ENCODE measurements around the gene MTMR11. TPM values are rescaled to one million over a fixed set of nuclear protein-coding genes. Genes with fewer than 3 reads are reported as not detected.
A peak's percentile ranks its signal among the peaks of the same experiment; 100 is the strongest.
"Not testable (repeated sequence)": the region's sequence is repeated elsewhere in the genome, so short reads cannot be mapped to it uniquely, and the experiment has no call there.

Gene MTMR11
- total RNA-seq, 2 experiments from 2014 or later = 0.49 to 0.70 TPM

DNA sequence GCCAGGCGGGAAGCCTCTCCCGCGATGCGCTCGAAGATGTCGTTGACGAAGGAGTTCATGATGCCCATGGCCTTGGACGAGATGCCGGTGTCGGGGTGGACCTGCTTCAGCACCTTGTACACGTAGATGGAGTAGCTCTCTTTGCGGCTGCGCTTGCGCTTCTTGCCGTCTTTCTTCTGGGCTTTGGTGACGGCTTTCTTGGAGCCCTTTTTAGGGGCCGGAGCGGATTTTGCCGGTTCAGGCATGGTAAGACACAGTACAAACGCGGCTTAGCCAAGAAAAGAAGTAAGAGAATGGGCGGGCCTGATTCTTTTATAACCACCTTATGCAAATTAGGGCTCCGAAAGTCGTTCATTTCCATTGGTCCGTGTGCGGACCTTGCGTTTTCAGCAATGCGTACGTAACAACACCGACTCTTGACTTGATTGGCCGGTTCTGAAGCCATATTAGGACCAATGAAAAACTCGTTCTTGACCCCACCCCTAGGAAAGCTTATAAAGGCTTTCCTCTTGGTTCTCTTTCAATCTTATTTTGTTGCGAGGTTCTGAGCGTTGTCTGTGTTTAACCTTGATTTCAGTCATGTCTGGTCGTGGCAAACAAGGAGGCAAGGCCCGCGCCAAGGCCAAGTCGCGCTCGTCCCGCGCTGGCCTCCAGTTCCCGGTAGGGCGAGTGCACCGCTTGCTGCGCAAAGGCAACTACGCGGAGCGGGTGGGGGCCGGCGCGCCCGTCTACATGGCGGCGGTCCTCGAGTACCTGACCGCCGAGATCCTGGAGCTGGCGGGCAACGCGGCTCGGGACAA is 50.1 kb downstream of the MTMR11 start:
- Mint-ChIP-seq H3K4me3 (no peak overlapping the region), H3K9me3 (no peaks in the 10 kb centered on the region), H3K36me3 (ENCODE audit: low read depth) (no peaks in the 10 kb centered on the region), H3K27me3 (no peaks in the 10 kb centered on the region), H3K27ac (no peak overlapping the region), H3K4me1 (ENCODE audit: low read depth) (peaks cover 10% of the 10 kb centered on the region)
- Histone ChIP-seq H3K27ac (ENCODE audit: low read depth in 1 of 2, low read length in 2 of 2) (peak overlapping the region; percentile 91 to 96), H3K27me3 (ENCODE audit: control insufficient read depth in 1 of 2, insufficient read depth in 2 of 2, low read length in 2 of 2) (no peaks in the 10 kb centered on the region), H3K9me3 (ENCODE audit: control insufficient read depth in 1 of 2, insufficient read depth in 1 of 2, low read length in 2 of 2) (peaks cover 0 to 3% of the 10 kb centered on the region in 2 experiments), H3K36me3 (ENCODE audit: insufficient read depth, low read length) (no peaks in the 10 kb centered on the region), H3K4me1 (ENCODE audit: insufficient read depth, low read length) (peaks cover 31% of the 10 kb centered on the region), H3K4me3 (ENCODE audit: low read length) (peak overlapping the region; percentile 87)
- intact Hi-C loops (cut with DNase I, micrococcal nuclease) = no loop called here
- ATAC-seq (ENCODE audit: poor library complexity) (peak; percentile 65), DNase-seq (peak; percentile 67 to 98 (median 82))
- ChIA-PET CTCF (interaction anchor here (1.2 to 1.8 kb wide), 3 partner anchors 13 to 43 kb away, joined by 4 to 5 read pairs (median 4); partner anchors contain the start of gene BOLA1), POLR2A (interaction anchor here (0.6 to 6.7 kb wide), 53 partner anchors 9 to 1589 kb away, joined by 3 to 259 read pairs (median 10); partner anchors contain the start of genes ANP32E, APH1A, BOLA1 and CERS2)
- TF ChIP-seq, protein P1, sequence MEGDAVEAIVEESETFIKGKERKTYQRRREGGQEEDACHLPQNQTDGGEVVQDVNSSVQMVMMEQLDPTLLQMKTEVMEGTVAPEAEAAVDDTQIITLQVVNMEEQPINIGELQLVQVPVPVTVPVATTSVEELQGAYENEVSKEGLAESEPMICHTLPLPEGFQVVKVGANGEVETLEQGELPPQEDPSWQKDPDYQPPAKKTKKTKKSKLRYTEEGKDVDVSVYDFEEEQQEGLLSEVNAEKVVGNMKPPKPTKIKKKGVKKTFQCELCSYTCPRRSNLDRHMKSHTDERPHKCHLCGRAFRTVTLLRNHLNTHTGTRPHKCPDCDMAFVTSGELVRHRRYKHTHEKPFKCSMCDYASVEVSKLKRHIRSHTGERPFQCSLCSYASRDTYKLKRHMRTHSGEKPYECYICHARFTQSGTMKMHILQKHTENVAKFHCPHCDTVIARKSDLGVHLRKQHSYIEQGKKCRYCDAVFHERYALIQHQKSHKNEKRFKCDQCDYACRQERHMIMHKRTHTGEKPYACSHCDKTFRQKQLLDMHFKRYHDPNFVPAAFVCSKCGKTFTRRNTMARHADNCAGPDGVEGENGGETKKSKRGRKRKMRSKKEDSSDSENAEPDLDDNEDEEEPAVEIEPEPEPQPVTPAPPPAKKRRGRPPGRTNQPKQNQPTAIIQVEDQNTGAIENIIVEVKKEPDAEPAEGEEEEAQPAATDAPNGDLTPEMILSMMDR (IDR thresholded peaks at IDR 0.05) = no peak

DNA sequence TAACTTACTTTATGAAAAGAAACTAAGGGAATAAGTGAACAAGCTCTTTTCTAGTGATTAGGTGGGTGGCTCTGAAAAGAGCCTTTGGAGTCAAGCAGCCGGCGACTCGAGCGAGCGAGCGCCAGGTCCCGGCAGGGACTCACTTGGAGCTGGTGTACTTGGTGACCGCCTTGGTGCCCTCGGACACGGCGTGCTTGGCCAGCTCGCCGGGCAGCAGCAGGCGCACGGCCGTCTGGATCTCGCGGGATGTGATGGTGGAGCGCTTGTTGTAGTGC is 50.6 kb downstream of the MTMR11 start:
- H3K9me3 Mint-ChIP-seq; H3K36me3 Mint-ChIP-seq (ENCODE audit: low read depth); H3K27ac Mint-ChIP-seq; ATAC-seq (ENCODE audit: poor library complexity); H3K27me3 ChIP-seq (ENCODE audit: control insufficient read depth in 1 of 2, insufficient read depth in 2 of 2, low read length in 2 of 2); H3K27me3 Mint-ChIP-seq; H3K4me3 Mint-ChIP-seq; H3K36me3 ChIP-seq (ENCODE audit: insufficient read depth, low read length); H3K9me3 ChIP-seq (ENCODE audit: control insufficient read depth in 1 of 2, insufficient read depth in 1 of 2, low read length in 2 of 2); intact Hi-C loops (cut with DNase I, micrococcal nuclease): not testable (repeated sequence)
- ChIA-PET CTCF (interaction anchor here (1.8 kb wide), 1 partner anchor 41 kb away, joined by 5 read pairs; no protein-coding TSS in a partner anchor), POLR2A (interaction anchor here (0.6 to 6.7 kb wide), 38 partner anchors 9 to 1588 kb away, joined by 3 to 259 read pairs (median 14); partner anchors contain the start of genes ANP32E, BOLA1, CERS2 and CIART)
- Histone ChIP-seq H3K4me3 (ENCODE audit: low read length) (peak overlapping the region; percentile 87), H3K27ac (ENCODE audit: low read depth in 1 of 2, low read length in 2 of 2) (peak overlapping the region; percentile 72 to 77), H3K4me1 (ENCODE audit: insufficient read depth, low read length) (peaks cover 31% of the 10 kb centered on the region)
- peak in 2 of 14 experiments; percentile 13 to 25 for DNase-seq
- H3K4me1 Mint-ChIP-seq (ENCODE audit: low read depth) = peaks cover 15% of the 10 kb centered on the region

GRCh38 chr1:149885339-149886120 is 51.1 kb downstream of the MTMR11 start:
- H3K4me1 Mint-ChIP-seq (ENCODE audit: low read depth) = peaks cover 16% of the 10 kb centered on the region
- H3K36me3 Mint-ChIP-seq (ENCODE audit: low read depth) = no peaks in the 10 kb centered on the region
- TF ChIP-seq, protein P1 (IDR thresholded peaks at IDR 0.05) = peak; percentile 8
- no peaks in the 10 kb centered on the region for H3K27me3 Mint-ChIP-seq
- peak overlapping the region; percentile 87 for H3K4me3 ChIP-seq (ENCODE audit: low read length)
- intact Hi-C loops (cut with DNase I, micrococcal nuclease) = no loop called here
- H3K36me3 ChIP-seq (ENCODE audit: insufficient read depth, low read length) = no peaks in the 10 kb centered on the region
- peak; percentile 35 to 83 (median 59) for DNase-seq
- H3K9me3 ChIP-seq (ENCODE audit: control insufficient read depth in 1 of 2, insufficient read depth in 1 of 2, low read length in 2 of 2) = peaks cover 0 to 3% of the 10 kb centered on the region in 2 experiments
- H3K4me1 ChIP-seq (ENCODE audit: insufficient read depth, low read length) = peaks cover 31% of the 10 kb centered on the region
- H3K27ac ChIP-seq (ENCODE audit: low read depth in 1 of 2, low read length in 2 of 2) = peak overlapping the region; percentile 72 to 77
- ChIA-PET CTCF (interaction anchor here (1.8 kb wide), 1 partner anchor 41 kb away, joined by 5 read pairs; no protein-coding TSS in a partner anchor), POLR2A (interaction anchor here (0.6 to 6.7 kb wide), 30 partner anchors 8 to 1588 kb away, joined by 3 to 259 read pairs (median 18); partner anchors contain the start of genes ANP32E, BOLA1, CIART and FALEC)
- H3K4me3 Mint-ChIP-seq = no peak overlapping the region
- no peaks in the 10 kb centered on the region for H3K27me3 ChIP-seq (ENCODE audit: control insufficient read depth in 1 of 2, insufficient read depth in 2 of 2, low read length in 2 of 2)
- peak; percentile 9 for ATAC-seq (ENCODE audit: poor library complexity)
- no peaks in the 10 kb centered on the region for H3K9me3 Mint-ChIP-seq
- H3K27ac Mint-ChIP-seq = no peak overlapping the region

Measured in CD4-positive, alpha-beta T cell (primary cell).